Aorta (tissue), 5 donors: ENCODE data around the gene KRTAP6-3. TPM values are rescaled to one million over a fixed set of nuclear protein-coding genes. Genes with fewer than 3 reads are reported as not detected.

ENCODE experiments used
- ATAC-seq: fragments of 200-7000 bp; cut with Tn5 transposase; one replicate; pipeline ENCODE4 v1.9.1; 2022; ENCODE audit warnings: moderate library complexity; ENCODE audit not compliant: low FRiP score
- DNase-seq, 2 donors: peaks; one replicate each; pipeline ENCODE4 v3.0.0-alpha.2; 2020
- H3K27ac ChIP-seq, 2 donors: one replicate each; pipeline ENCODE4 v1.5.1; 2013; ENCODE audit warnings: low read length in 2 of 2, mild to moderate bottlenecking in 2 of 2, moderate library complexity in 2 of 2, control low read depth in 1 of 2, inconsistent platforms in 1 of 2, low read depth in 1 of 2
- H3K27me3 ChIP-seq, 2 donors: one replicate each; pipeline ENCODE4 v1.6.1; 2013; ENCODE audit warnings: control low read depth in 1 of 2, low read length in 1 of 2, mild to moderate bottlenecking in 1 of 2, moderate library complexity in 1 of 2; ENCODE audit not compliant: insufficient read depth in 2 of 2, control insufficient read depth in 1 of 2
- H3K36me3 ChIP-seq, 2 donors: one replicate each; pipeline ENCODE4 v1.6.1; 2013; ENCODE audit warnings: control low read depth in 1 of 2, low read length in 1 of 2, mild to moderate bottlenecking in 1 of 2; ENCODE audit not compliant: insufficient read depth in 2 of 2, control insufficient read depth in 1 of 2
- H3K4me1 ChIP-seq, 2 donors: one replicate each; pipeline ENCODE4 v1.6.1; 2013; ENCODE audit warnings: low read length in 2 of 2, control low read depth in 1 of 2, mild to moderate bottlenecking in 1 of 2, moderate library complexity in 1 of 2; ENCODE audit not compliant: insufficient read depth in 2 of 2, control insufficient read depth in 1 of 2
- H3K4me3 ChIP-seq, 2 donors: one replicate each; pipeline ENCODE4 v1.5.1; 2013; ENCODE audit warnings: low read length in 2 of 2, control low read depth in 1 of 2, mild to moderate bottlenecking in 1 of 2
- H3K9me3 ChIP-seq: one replicate; pipeline ENCODE4 v1.6.1; 2013; ENCODE audit warnings: mild to moderate bottlenecking, low read length; ENCODE audit not compliant: control insufficient read depth
- WGBS, 2 donors: extraction: QIAGEN DNeasy Blood & Tissue Kit; methylation state at CpG; one replicate each; pipeline ENCODE4 v1.1.7; 2013; 5-methylcytosine and 5-hydroxymethylcytosine counted together
- intact Hi-C, 2 donors: fragments of 100-400 bp; cut with DNase I; formaldehyde crosslinking; loops; one replicate each; pipeline versions ENCODE4 v1.14.2 to v1.15.0; 2022
- polyA plus RNA-seq, 2 donors: library from polyadenylated mRNA; stranded (reverse); fragments of 200-250 nt; gene quantifications; one replicate each; pipeline ENCODE4 v1.2.3, GENCODE V29; 2013
- total RNA-seq, 2 donors: library from RNA; stranded (reverse); fragmentation: NEBNext Ultra II Directional; extraction: Animal tissue kit (Norgen Biotek cat#: 25700); gene quantifications; one replicate each; pipeline ENCODE4 v1.2.1, GENCODE V29; 2021
- donor health status: healthy with polysubstance abuse.
- donor health status: Bipolar disorder and iron deficiency.
- donor health status: DM: no; HTN: no; CAD: no.
- donor health status: DM: no; HTN: no; CAD: no.
- donor health status: DM: yes; HTN: yes; CAD: no.

KRTAP6-3 gene
- total and polyA plus RNA-seq, 4 donors, result not detected

DNA sequence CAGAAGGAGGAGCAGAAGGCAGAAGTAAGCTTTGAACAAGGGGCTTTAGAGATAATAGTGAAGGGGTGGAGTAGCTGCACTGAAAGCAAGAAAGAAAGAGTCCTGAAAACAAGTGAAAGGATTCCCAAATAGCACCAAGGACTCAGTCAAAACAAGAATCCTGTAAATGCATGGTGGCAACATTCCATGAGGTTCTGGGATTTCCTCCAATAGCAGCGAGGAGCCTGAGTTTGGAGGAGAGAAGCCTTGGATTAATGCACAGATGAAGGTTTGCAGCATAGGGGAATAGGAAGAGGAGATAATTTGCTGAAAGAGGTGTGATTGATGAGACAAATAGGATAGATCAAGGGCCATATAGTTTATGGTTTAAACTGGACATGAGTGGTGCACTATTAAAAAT lies 12.9 kb upstream of the KRTAP6-3 start:
- intact Hi-C loops, result no loop called here
- no peak overlapping the region for H3K27ac ChIP-seq
- no peak for ATAC-seq

DNA sequence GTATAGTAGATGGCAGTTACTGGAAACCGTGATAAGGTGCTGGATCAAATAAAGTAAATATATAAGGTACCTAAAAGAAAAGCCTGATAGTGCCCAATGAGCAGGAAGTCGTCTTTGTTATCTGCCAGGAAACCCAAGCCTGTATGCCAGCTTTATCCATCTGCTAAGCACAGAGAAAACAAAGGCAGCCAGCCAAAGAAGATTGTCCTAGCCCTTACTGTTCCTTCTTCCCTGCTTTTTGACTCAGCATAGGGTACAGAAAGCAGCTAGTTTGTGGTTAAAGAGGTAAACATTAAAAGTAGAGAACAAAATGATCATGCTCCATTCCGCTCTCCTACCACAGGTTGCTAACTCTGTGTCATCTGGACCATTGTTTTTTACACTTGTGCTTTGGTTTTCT lies 12.1 kb upstream of the KRTAP6-3 start:
- no peak overlapping the region for H3K4me3 ChIP-seq
- DNase-seq (no peak), ATAC-seq (no peak)
- WGBS, 2 donors, result 51 to 58% methylated on average over 3 of the region's 3 CpGs
- intact Hi-C loops, result no loop called here
- H3K27ac ChIP-seq, result no peak overlapping the region
- no peaks in the 10 kb centered on the region for H3K27me3 ChIP-seq
- H3K36me3 ChIP-seq, result no peaks in the 10 kb centered on the region
- H3K9me3 ChIP-seq, result peaks cover 1% of the 10 kb centered on the region
- no peaks in the 10 kb centered on the region for H3K4me1 ChIP-seq

More for the DNA sequence above, 12.9 kb upstream of the KRTAP6-3 start:
- H3K27me3 ChIP-seq, result no peaks in the 10 kb centered on the region
- DNase-seq, result no peak
- no peak overlapping the region for H3K4me3 ChIP-seq
- no peaks in the 10 kb centered on the region for H3K4me1 ChIP-seq
- H3K9me3 ChIP-seq, result peaks cover 1% of the 10 kb centered on the region
- no peaks in the 10 kb centered on the region for H3K36me3 ChIP-seq
- 5 to 7% methylated on average over 1 of the region's 1 CpG for WGBS, 2 donors

DNA sequence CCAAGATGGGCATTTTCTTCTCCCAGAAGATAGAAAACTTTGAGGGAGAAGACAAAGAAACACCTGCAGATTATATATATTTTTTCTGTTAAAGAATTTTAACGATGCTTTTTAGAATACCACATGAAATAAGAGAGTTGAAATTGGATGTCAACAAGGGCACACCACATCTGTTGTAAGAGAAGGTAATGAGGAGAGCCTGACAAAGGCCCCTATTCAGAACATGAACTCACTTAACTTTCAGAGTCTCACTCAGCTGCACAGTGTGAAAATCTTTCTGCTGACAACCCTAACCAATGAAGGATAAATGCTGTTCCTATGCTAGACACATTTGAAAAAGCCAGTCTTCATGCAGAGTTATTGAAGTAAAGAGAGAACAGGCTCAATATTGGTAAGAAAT lies 9.4 kb upstream of the KRTAP6-3 start:
- H3K9me3 ChIP-seq, result no peaks in the 10 kb centered on the region
- no peak overlapping the region for H3K4me3 ChIP-seq
- 72 to 85% methylated on average over 1 of the region's 1 CpG for WGBS, 2 donors
- no peak for ATAC-seq
- no peak for DNase-seq
- H3K4me1 ChIP-seq, result no peaks in the 10 kb centered on the region
- intact Hi-C loops, result no loop called here
- no peaks in the 10 kb centered on the region for H3K27me3 ChIP-seq
- H3K36me3 ChIP-seq, result no peaks in the 10 kb centered on the region
- H3K27ac ChIP-seq, result no peak overlapping the region

DNA sequence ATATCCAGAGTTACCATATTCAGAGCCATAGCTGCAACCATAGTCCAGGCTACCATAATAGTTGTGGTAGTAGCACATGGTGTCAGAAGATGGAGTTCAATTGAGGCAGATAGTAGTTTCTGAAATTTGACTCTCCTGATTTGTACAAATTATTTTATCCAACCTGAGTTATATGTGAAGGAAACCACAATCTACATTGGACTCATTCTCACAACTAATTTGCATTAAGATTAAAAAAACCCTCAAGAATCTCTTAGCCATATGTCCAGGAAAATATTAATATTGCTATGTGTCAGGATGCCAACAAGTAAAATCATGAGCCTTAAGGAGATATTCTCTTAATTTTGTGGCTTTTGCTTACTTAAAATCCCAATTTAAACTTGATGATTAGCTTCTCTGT lies 1.9 kb upstream of the KRTAP6-3 start, which contains the start of gene KRTAP22-2:
TSS of gene KRTAP22-2 (minus strand) at position 101 of the 400 bp plus-strand sequence.
- no peaks in the 10 kb centered on the region for H3K4me1 ChIP-seq

DNA sequence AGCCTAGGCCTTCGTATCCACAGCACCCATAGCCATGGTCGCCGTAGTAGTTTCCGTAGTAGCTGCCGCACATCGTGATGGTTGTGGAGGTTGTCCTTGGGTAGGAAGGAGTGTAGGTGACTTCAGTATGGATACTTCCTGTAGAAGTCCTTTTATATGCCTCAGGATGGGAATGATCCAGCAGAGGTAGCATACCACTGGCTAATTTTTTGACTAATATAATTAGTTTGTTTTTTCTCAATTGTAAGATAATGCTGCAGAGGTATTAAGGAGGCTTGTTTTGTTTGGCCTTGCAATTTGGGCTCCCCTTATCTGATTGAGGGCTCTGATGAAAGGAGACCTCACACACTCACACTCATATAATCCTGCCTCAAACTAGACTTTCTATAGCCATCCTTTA lies 6.6 kb downstream of the KRTAP6-3 start, which contains the start of gene KRTAP6-2:
TSS of gene KRTAP6-2 (minus strand) at position 101 of the 400 bp plus-strand sequence. CDS start at position 73, 28 bp downstream.
- H3K36me3 ChIP-seq, result no peaks in the 10 kb centered on the region
- 97 to 98% methylated on average over 6 of the region's 6 CpGs for WGBS, 2 donors
- H3K4me3 ChIP-seq, result no peak within 1 kb of the TSS
- intact Hi-C loops, result no loop called here
- H3K9me3 ChIP-seq, result no peaks in the 10 kb centered on the region
- no peaks in the 10 kb centered on the region for H3K27me3 ChIP-seq
- no peak within 1 kb of the TSS for H3K27ac ChIP-seq
- H3K4me1 ChIP-seq, result no peaks in the 10 kb centered on the region
- no peak for DNase-seq
- no peak for ATAC-seq

More for the DNA sequence above, 1.9 kb upstream of the KRTAP6-3 start, which contains the start of gene KRTAP22-2:
- intact Hi-C loops, result no loop called here
- ATAC-seq, result no peak
- no peak for DNase-seq
- Histone ChIP-seq H3K4me3 (no peak within 1 kb of the TSS), H3K27me3 (no peaks in the 10 kb centered on the region), H3K27ac (no peak within 1 kb of the TSS), H3K36me3 (no peaks in the 10 kb centered on the region), H3K9me3 (no peaks in the 10 kb centered on the region)

DNA sequence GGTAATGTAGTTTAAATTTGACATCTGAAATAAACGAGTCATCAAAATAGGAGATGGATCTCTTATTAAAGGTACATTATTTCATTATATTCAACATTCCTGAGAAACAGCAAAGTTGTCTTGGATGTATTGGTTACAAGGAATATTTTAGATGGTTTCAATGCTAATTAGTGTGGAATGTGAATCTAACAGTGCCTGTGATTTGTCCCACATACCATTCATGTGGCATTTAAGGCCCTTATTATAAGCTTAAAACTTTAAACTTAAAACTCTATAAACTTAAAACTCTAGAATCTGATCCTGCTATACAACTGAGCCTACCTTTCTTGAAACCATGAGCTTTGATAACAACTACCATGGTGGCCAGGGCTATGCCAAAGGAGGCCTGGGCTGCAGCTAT lies 8.5 kb downstream of the KRTAP6-3 start, which contains the start of gene KRTAP22-1:
TSS of gene KRTAP22-1 (plus strand) at position 301 of the 400 bp plus-strand sequence.
- ATAC-seq, result no peak
- peaks cover 3% of the 10 kb centered on the region for H3K9me3 ChIP-seq
- no peak within 1 kb of the TSS for H3K27ac ChIP-seq
- no peak within 1 kb of the TSS for H3K4me3 ChIP-seq
- intact Hi-C loops, result no loop called here
- no peaks in the 10 kb centered on the region for H3K4me1 ChIP-seq
- 32 to 47% methylated on average over 1 of the region's 1 CpG for WGBS, 2 donors
- H3K36me3 ChIP-seq, result no peaks in the 10 kb centered on the region
- H3K27me3 ChIP-seq, result no peaks in the 10 kb centered on the region
- DNase-seq, result no peak

DNA sequence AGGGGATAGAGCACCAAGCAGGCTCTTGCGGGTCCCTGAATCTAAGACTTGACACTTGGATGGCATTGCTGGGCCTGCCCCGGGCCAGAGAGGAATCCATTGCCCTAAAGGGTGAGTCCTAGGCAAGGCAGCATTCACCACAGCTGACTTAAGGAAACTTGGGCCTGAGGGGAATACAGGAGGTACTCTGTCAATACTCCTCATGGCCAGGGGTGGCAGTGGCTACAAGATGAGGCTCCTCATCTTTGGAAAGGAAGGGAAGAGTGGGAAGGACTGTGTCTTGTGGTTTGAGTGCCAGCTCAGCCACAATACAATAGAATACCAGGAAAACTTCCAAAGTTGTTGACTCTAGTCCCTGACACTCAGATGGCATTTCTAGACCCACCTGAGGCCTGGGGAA lies 13.7 kb downstream of the KRTAP6-3 start:
- Histone ChIP-seq H3K36me3 (no peaks in the 10 kb centered on the region), H3K4me1 (no peaks in the 10 kb centered on the region), H3K27me3 (no peaks in the 10 kb centered on the region), H3K27ac (no peak overlapping the region), H3K4me3 (no peak overlapping the region), H3K9me3 (peaks cover 3% of the 10 kb centered on the region)
- intact Hi-C loops, result no loop called here
- 94 to 96% methylated on average over 2 of the region's 2 CpGs for WGBS, 2 donors
- peak; percentile 52 for ATAC-seq
- no peak for DNase-seq

DNA sequence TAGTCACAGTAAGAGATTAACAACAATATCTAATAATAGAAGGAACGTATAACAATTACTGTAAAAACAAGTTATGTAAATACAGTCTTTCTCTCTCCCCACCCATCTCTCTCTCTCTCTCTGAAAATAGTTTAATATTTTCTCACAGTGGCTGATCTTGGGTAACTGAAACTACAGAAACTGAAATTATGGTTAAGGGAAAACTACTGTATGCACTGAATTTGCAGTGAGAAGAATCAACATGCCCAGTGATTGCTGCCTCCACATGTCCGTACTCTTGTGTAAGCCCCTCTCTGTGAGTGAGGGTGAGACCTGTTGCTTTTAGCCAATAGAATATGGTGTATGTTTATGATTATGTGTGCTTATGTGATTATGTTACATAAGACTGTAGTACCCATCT lies 19.9 kb downstream of the KRTAP6-3 start:
- intact Hi-C loops, result no loop called here
- no peak for DNase-seq
- H3K4me3 ChIP-seq, result no peak overlapping the region
- no peak overlapping the region for H3K27ac ChIP-seq
- no peak for ATAC-seq
- H3K27me3 ChIP-seq, result no peaks in the 10 kb centered on the region
- no peaks in the 10 kb centered on the region for H3K36me3 ChIP-seq
- WGBS, 2 donors, result 68 to 72% methylated on average over 2 of the region's 2 CpGs
- no peaks in the 10 kb centered on the region for H3K4me1 ChIP-seq
- H3K9me3 ChIP-seq, result no peaks in the 10 kb centered on the region

DNA sequence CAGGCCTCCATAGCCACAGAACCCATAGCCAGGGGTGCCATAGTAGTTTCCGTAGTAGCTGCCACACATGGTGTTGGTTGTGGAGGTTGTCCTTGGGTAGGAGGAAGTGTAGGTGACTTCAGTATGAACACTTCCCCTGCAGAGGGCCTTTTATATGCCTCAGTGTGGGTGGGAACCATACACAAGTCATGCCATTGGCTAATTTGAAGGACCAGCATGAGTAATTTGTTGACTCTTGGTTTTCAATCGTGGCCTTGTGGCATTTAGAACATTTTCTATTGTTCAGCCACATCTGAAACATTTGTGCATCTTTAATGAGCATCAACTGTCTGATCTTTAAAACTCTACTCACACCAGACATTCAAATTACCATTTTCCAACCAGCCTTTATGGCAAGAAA lies 21.6 kb downstream of the KRTAP6-3 start, which contains the start of gene KRTAP6-1:
TSS of gene KRTAP6-1 (minus strand) at position 95 of the 400 bp plus-strand sequence. CDS start at position 69, 26 bp downstream.
- no peak within 1 kb of the TSS for H3K27ac ChIP-seq
- 66 to 68% methylated on average over 2 of the region's 2 CpGs for WGBS, 2 donors
- intact Hi-C loops, result no loop called here
- no peak for DNase-seq
- H3K27me3 ChIP-seq, result no peaks in the 10 kb centered on the region
- no peak for ATAC-seq
- no peaks in the 10 kb centered on the region for H3K9me3 ChIP-seq
- H3K4me3 ChIP-seq, result no peak within 1 kb of the TSS
- H3K4me1 ChIP-seq, result no peaks in the 10 kb centered on the region
- H3K36me3 ChIP-seq, result no peaks in the 10 kb centered on the region
